T-helper 2 cell treated with Interferon-gamma antibody and Interleukin-4, amounts not matched to agents 100 ng/mL and 5 ng/mL, for 36 hours (primary cell): ENCODE data around the gene SMIM11. TPM values are rescaled to one million over a fixed set of nuclear protein-coding genes. Genes with fewer than 3 reads are reported as not detected.
"Not testable (repeated sequence)": the region's sequence is repeated elsewhere in the genome, so short reads cannot be mapped to it uniquely, and the experiment has no call there.

Source experiments
- intact Hi-C: fragments of 100-400 bp; cut with micrococcal nuclease; formaldehyde crosslinking; loops from one replicate; pipeline ENCODE4 v1.15.1; 2023
- total RNA-seq: library from RNA; stranded (reverse); gene quantifications from 2 replicates; pipeline ENCODE4 v1.2.3, GENCODE V29; 2022

The SMIM11 gene, protein sequence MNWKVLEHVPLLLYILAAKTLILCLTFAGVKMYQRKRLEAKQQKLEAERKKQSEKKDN
- total RNA-seq: 5.3 and 16.3 TPM in 2 replicates

DNA sequence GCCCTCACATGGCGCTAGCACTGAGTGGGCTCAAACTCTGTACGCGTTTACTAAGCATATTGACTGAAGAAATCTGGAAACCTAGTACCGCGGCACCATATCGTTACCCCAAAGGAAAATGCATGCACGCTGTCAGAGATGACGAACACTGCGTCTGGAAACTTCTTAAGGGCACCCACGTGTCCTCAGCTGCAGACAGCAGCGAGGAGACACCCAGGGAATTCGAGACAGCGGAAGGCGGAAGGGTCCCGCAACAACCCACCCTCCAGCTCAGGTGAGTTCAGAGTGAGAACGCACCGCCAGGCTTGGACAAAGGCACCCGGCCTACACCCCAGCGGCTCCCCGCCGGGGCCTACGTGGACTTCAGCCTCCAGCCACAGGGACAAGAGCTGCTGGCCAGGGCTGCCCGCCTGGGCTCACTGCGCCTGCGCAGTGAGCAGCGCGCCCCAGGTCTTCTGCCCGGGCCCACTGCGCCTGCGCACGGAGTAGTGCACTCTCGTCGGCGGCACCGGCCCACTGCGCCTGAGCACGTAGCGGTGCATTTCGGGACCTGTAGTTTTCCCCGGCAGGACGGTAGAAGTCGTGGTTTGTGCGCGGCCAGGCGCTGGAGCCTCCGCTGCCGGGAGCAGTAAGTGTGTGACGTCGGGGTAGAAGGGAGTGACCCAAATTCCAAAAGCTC lies at the start of gene SMIM11:
Gene SMIM11, plus strand, starts transcription at position 568 of the 679 bp plus-strand sequence. CDS start 3,998 bp downstream, outside the sequence.
- intact Hi-C loops: not testable (repeated sequence)

DNA sequence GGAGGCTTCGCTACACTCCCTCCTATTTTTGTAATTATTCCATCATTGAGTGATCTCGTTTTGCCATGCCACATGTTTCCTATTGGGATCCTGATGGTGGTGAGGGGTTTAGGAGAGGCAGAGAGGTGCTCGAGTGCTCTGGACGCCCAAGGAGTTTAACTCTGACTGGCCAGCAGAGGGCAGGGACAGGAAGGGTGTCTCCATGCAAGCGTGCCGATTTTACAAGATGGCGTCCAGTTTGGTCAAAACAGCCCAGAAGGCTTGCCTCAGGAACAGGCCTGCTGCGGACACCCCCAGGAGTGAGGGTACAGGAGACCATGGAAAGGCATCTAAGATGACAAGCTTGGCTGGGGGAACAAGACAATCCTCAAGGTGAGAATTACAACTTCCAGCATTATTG lies 45.3 kb upstream of the SMIM11 start:
- intact Hi-C loops: no loop called here

DNA sequence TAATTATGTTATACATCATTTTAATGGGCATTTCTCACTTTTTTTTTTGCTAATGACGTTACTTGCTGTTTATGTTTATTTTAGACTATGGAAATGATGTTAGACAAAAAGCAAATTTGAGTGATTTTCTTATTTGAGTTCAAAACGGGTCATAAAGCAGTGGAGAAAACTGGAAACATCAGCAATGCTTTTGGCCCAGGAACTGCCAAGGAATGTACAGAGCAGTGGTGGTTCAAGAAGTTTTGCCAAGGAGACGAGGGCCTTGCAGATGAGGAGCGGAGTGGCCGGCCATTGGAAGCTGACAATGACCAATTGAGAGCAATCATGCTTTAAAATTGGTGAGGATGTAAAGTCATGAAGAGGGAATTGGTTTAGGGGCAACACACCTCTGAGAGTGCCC lies 43.6 kb upstream of the SMIM11 start:
- intact Hi-C loops: no loop called here

DNA sequence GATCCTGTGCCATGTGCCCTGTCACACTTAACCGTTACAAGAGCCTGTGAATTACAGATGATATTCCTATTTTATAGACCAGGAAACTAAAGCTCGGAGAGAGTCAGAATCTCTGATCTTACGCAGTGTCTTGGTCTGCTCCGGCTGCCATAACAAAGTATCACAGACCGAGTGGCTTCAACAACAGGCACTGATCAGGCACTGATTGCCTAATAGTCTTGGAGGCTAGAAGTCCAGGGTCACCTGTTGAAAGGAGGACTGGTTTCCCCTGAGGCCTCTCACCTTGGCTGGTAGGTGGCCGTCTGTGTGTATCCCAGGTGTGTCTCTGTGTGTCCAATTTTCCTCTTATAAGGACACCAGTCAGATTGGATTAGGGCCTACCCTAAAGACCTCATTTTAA lies 43.0 kb upstream of the SMIM11 start:
- intact Hi-C loops: no loop called here

DNA sequence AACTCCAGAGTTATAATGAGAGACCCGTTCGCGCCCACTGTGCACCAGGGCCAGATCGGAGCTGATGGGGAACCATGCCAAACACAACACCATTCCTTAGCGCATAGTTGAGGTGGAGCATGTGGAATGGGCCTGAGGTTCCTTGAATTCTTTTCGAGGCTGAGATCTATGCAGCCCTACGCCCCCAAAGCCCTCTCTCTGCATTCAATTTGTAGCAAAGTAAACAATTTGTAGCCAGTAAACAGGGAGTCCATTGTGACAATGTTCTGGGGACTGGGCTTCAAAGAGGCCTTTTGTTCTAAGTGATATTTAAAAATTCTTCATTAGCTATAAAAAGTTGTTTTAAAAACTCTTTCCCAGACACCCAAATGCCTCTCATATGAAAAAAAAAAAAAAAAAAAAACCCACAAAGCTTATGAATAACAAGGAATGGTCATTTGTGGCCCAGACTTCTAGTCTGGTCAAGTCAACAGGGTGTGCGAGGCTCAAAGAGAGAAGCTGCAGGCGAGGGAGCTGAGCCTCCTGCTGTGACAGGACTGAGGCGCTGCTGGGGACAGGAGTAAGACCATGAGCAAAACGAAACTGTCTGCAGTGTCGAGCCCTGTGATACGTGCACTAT lies 42.1 kb upstream of the SMIM11 start:
- intact Hi-C loops: no loop called here

DNA sequence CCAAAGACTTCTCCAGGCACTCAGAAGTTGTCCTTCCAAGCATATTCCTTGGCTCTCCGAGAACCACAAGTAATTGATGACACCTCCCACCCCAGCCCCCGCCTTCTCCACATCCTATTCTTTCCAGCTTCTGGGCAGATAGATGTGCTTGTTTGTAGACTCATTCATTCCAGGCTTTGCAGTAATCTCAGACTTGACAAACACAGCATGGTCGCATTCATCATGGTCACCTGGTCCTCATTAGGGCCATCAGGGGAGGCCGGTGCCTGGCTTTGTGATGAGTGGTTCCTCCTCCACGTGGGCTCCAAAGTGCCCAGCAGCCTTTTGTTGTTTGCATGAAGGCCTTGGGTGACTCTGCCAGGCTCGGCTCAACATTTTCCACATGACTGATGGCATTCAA lies 40.0 kb upstream of the SMIM11 start:
- intact Hi-C loops: no loop called here

DNA sequence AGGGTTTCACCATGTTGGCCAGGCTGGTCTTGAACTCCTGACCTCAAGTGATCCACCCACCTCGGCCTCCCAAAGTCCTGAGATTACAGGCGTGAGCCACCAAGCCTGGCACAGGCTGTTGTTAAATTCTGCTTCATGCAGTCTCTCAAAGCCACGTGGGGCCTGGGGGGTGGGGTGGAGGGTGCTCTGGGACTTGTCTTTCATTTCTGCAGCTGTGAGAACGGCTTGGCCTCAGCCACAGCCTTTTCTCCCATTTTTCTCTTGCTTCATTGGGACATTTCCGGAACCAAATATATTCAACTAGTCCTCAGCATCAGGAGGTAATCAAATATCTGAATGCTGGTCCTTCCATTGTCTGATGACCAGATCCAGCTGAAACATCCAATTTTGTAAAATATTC lies 39.1 kb upstream of the SMIM11 start:
- intact Hi-C loops: no loop called here

DNA sequence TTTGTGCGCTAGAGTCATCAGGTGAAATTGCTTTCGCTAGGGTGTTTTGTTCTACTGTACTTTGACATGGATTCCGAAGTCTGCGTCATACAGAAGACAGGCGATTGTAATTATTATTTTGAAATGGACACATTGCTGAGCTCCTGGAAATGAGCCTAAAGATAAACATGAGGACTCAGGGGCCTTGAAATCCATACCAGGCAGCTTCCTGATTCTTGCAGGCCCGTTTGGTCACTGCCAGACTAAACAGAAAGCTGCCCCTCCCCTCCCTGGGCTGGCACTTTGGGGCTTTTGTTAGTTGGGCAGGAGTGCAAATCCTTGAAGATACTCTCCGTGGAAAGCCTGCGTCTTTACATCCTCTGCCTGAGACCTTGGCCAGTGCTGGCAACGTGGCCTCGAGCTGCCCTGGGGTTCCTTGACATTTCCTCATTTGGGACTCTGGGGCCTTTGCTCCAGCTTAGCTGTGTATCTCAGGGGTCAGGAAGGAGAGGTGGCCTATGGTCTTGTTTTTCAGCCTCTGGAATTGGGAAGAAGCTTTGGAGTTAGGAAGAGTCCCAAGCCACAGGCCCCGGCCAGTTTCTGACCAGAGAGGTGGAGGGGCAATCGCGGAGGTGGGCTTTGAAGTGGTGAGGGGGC lies 38.4 kb upstream of the SMIM11 start:
- intact Hi-C loops: no loop called here

DNA sequence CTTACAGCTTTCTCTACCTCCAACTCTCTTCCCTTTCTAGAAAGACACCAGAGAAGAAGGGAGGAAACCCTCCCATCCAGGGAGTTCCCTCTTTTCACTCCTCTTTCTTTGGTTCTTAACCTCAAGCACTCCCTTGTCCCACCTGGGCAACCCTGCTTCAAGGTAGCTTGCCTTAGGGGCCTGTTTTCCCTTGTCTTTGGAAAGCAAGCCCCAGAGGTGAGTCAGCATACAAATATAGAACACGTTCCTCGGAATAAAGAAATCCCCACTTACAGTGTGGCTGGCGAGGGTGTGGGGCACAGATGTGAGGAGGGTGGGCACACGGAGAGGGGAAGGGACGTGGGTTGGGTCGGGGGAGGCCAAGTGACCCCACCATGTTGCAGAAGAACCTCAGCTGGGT lies 37.6 kb upstream of the SMIM11 start:
- intact Hi-C loops: no loop called here

DNA sequence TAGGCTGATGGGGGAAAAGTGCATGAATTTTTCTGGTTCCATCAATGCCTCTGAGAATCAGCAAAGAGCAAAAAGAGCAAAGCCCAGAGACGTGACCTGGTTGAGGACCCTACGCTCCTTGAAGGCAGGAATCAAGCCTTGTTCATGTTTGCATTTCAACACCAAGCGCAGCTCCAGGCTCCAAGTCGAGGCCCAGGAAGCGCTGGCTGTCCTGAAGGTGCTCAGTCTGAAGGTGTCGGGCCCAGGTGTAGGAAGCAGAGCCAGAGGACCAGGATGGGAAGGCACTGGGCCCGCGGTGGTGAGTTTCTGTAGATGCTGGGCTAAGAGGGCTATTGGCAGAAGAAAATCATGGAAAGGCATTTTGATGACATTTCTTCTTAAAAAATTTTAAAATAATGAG lies 37.1 kb upstream of the SMIM11 start:
- intact Hi-C loops: no loop called here

DNA sequence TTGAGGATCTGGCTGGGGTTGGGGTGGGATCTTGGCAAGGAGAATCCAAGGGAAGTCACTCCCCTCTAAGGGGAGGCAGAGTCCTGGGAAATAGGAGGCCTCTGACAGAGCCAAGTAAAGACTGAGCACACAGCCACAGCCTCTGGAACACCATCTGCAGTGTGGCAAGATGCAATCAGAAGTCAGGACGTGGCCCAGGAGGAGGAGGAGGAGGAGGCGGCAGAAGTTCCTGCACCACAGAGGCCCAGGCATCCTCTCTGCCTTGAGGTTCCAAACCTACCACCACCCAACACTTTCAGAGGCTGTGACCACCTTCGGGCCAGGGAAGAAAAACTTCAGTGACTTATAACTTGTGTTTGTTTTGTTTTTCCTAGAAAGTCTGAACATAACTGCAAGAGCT lies 35.2 kb upstream of the SMIM11 start:
- intact Hi-C loops: no loop called here

DNA sequence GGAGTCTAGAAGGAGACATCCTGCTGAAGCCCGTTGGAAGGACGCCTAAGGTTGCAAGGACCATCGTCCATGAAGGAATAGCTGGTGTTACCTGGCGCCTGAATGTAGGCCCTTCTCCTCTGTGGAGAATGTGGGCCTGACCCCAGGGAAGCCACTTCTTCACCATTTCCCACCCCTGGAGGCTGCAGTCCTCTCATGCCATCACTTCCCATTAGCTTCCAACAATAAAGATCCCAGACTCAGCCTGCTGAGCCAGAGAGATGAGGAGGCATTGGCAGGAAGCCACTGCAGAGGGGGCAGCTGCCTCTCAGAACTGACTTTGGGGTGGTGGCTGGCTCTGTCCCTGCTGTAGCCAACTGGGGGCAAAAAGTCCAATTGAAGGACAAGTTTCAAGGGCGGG lies 32.8 kb upstream of the SMIM11 start:
- intact Hi-C loops: no loop called here

DNA sequence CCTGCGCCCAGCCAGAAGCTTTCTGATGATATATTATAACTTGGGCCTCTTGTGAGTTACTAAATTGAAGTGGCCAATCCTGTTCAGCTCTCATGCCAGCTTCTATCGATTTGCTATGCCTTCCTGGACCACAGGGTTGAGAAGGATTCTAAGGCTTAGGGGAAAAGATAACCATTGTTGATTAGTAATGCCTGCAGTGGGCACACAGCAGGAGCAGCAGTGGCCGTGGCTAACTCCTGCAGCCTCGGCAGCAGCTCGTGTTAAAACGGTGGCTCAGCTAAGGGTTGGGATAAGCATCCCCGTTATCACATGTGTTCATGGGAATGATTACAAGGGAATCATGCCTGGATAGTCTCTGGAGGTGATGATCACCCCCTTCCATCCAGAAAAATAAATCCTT lies 32.0 kb upstream of the SMIM11 start:
- intact Hi-C loops: no loop called here

DNA sequence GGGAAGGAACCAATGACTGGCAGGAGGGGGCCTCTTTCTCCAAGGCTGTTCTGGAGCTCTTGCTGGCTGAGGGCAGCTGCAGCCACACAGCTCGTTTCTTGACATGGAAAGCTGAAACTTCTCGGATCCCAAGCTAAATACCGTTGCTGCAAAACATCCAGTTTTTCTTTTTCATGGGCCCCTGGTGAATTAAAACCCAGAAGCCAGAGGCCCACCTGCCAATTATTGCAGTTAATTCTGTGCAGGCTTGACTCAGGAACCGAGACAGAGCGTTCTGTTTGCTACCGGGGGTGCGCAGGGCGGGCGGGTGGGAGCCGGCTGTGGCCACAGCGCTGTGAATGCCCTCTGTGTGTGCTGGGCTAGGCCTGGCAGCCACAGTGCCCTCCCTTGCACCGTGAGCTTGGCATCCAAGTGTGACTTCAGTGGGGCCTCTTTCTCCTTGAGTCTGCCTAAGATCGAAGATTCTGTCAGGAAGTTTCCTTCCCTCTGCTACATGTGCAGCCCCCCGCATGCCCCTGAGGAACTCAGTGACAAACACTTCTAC lies 31.4 kb upstream of the SMIM11 start:
- intact Hi-C loops: no loop called here

DNA sequence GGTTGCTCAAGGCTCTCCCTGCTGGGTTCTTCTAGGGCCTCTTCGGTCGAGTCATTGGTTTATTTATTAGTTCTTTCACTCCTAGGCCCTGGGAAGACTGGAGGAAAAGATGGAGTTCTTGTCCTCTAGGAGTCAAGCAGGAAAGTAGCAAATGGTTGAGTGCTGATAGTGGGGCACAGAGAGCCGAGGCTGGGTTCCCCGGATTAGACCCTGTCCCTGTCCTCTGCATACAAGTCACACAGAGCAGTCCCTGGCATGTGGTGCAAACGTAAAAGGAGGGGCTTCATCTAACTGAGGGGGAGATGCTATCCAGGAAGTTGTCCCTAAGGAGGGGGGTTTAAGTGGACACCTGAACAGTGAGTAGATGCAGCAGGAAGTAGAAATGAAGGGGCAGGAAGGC lies 30.7 kb upstream of the SMIM11 start:
- intact Hi-C loops: no loop called here

DNA sequence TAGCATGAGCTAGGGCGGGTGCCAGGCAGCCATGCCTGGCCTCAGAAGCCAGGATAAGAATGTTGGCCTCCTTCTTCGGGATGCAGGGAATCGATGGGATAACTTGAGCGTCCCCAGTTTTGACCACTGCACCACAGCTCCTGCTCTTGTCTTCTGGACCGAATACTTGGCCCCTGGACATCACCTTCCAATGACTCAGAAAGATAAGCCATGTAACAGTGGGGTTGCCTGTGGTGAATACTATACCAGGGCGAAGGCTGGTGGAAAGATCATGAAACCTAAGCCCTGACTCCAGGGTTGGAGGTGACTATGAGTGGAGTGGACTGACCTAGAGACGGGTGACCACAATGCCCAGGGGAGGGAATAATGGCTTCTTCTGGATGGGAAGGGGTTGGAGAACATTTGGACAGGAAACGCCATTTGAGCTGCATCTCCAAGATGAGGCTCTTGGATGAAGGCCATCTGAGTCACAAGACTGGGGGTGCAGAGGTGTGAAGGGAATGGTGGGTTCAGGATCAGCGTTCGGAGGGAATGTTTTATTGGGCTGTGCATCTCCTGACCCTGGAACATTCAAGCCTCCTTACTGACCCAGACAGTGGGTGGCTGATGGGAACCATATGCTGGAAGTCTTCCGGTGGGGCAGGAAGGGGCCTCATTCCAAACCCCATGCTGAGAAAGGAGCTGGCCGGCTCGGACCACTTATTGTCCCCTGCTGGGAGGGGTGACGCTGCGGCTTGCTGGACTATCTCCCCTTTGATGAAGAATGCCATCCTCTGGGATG lies 30.0 kb upstream of the SMIM11 start:
- intact Hi-C loops: loop anchor here (5.0 kb wide), 2 partner anchors 218 to 268 kb away; no protein-coding TSS in a partner anchor

DNA sequence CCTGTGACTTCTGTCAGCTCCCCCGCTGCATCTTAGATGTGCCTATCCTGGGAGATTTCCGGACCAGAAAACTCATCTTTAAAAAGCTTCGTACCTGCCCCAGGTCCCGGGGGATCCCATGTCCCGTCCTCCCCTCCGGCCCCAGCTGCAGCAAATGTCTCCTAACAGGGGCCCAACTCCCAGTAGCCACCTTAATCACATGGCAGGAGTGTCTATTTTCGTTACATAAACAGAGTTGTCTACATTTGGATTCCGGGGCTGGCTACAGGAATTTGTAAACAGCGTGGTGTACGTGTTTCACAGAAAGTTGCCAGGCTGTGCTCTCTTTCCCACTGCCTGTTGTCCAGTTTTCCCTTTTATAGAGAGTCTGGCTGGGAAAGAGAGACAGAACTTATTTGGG lies 29.4 kb upstream of the SMIM11 start:
- intact Hi-C loops: loop anchor here (5.0 kb wide), 2 partner anchors 219 to 269 kb away; no protein-coding TSS in a partner anchor

DNA sequence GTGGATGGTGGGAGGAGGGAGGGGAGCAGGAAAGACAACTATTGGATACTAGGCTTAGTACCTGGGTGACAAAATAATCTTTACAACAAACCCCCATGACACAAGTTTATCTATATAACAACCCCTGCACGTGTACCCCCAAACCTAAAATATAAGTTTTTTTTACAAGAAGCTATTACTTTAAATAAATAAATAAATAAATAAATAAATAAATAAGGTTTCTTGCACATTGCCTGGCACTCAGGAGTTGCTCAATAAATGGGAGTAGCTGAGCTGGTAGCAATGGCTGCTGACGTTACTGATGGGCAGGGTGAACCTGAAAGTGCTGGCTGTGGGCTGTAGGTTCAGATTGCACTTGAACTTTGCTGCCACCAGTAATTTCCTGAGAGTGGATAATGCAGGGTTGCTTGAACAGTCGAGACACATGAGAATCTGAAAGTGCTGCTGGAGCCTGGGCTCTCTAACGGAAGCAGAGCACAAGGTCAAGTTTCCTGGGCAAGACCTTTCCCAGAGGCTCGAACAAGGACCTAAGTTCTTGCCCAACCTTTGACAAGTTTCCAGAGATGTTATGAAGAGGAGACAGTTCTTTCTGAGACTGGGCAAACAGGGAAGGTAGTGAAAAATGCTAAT lies 26.3 kb upstream of the SMIM11 start:
- intact Hi-C loops: loop anchor here (1.0 to 5.0 kb wide), 3 partner anchors 222 to 425 kb away; no protein-coding TSS in a partner anchor

DNA sequence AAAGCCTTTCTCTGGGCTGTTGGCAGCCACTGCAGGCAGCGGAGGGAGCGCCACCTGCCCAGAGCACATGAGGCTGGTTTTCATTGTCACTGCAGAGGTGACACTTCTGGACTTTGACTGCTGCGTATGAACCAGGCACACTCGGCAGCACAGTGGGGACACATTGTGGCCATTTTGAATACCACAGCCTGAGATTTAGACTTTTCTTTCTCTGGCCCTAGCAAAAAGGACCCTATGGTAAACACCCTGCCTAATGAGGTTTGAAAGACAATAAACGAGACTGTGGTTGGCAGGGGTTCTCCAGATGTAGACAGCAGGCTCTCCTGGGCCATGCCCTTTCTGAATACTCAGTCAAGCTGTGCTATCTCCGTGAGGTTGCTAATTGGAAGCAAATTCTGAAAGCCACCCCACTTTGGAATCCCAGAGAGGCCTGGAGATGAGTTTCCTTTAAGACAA lies 23.5 kb upstream of the SMIM11 start:
- intact Hi-C loops: no loop called here

DNA sequence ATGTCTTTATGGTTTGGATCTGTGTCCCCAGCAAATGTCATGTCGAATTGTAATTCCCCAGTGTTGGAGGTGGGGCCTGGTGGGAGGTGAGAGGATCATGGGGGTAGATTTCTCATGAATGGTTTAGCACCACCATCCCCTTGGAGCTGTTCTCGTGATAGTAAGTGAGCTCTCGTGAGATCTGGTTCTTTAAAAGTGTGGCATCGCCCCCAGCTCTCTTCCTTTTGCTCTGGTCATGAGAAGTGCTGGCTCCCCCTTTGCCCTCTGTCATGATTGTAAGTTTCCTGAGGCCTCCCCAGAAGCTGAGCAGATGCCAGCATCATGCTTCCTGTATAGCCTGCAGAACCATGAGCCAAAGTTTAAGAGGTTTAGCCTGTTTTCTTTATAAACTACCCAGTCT lies 22.8 kb upstream of the SMIM11 start:
- intact Hi-C loops: no loop called here

DNA sequence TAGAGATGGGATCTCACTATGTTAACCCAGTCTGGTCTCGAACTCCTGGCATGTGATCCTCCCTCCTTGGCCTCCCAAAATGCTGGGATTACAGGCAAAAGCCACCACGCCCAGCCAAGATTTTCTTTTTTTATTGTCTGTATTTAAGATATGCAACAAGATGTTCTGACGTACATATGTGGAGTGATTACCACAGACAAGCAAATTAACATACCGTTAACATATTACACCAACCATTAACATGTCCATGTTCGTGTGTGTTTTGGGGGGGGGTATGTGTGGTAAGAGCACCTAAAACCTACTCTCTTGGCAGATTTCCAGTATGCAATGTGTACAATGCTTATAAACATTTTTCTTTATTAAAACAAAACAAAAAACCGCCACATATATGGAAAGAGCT lies 22.1 kb upstream of the SMIM11 start:
- intact Hi-C loops: no loop called here
